Bronchial epithelial cell (primary cell): ENCODE data around the gene TAS2R40. TPM values are rescaled to one million over a fixed set of nuclear protein-coding genes. Genes with fewer than 3 reads are reported as not detected.

Experiments
- total RNA-seq: library from RNA; depleted of rRNA; stranded (reverse); fragments of >200 nt; gene quantifications from 2 replicates; pipeline ENCODE4 v1.2.1, GENCODE V29; 2014

TAS2R40 gene
- total RNA-seq, 1 donor from 2014 or later, result not detected

Other genes with a start within 250 kb of the TAS2R40 start
- gene OR9A2, start 194.9 kb upstream of the TAS2R40 start, total RNA-seq, result 0.26 TPM in 1 of 2 replicates, not detected in the other
- not detected in 2 replicates for gene OR6V1, start 169.7 kb upstream of the TAS2R40 start, total RNA-seq
- gene PIP, start 90.0 kb upstream of the TAS2R40 start, total RNA-seq, result not detected in 2 replicates
- not detected in 2 replicates for gene TAS2R39, start 38.6 kb upstream of the TAS2R40 start, total RNA-seq
- gene GSTK1, start 41.4 kb downstream of the TAS2R40 start, total RNA-seq, result 60.6 and 69.9 TPM in 2 replicates
- gene TMEM139, start 62.9 kb downstream of the TAS2R40 start, total RNA-seq, result 1.0 and 3.7 TPM in 2 replicates
- 6.8 and 9.6 TPM in 2 replicates for gene CASP2, start 66.3 kb downstream of the TAS2R40 start, total RNA-seq
- under 0.01 and 0.13 TPM in 2 replicates for gene CLCN1, start 94.1 kb downstream of the TAS2R40 start, total RNA-seq
- gene FAM131B, start 140.7 kb downstream of the TAS2R40 start, total RNA-seq, result 0.26 and 0.53 TPM in 2 replicates
- 9.2 and 10.6 TPM in 2 replicates for gene ZYX, start 159.3 kb downstream of the TAS2R40 start, total RNA-seq
- gene EPHA1, start 186.8 kb downstream of the TAS2R40 start, total RNA-seq, result 19.0 and 51.5 TPM in 2 replicates
- gene TAS2R60, start 221.4 kb downstream of the TAS2R40 start, total RNA-seq, result not detected in 2 replicates